HepG2 (cell line): Measurements from ENCODE around the gene LHPP. TPM values are rescaled to one million over a fixed set of nuclear protein-coding genes. Genes with fewer than 3 reads are reported as not detected.

Source experiments
- ATAC-seq: fragments of 200-7000 bp; cut with Tn5 transposase; 3 replicates; pipeline ENCODE4 v1.9.1; 2020; ENCODE audit warnings: mild to moderate bottlenecking, moderate library complexity
- BruUV-seq: library from RNA; stranded (reverse); fragments of 400-500 nt; replicated peaks from 2 replicates; lab custom pipeline; 2021; lab: Mats Ljungman, UMichigan
- CTCF ChIA-PET: fragments of 300-600 bp; formaldehyde crosslinking; extraction: SDS; loops from one replicate; lab custom pipeline; 2021; ENCODE audit warnings: low total read pairs, inconsistent platforms, low intra/inter-chr PET ratio; lab: Yijun Ruan, JAX
- POLR2A ChIA-PET: fragments of 350-600 bp; sonication (Branson Sonifier 250); formaldehyde crosslinking; loops from one replicate; lab custom pipeline; 2020; ENCODE audit warnings: antibody characterized with exemption, inconsistent platforms; lab: Yijun Ruan, JAX
- DNase-seq: peaks from one replicate; pipeline ENCODE4 v3.0.0-alpha.2; 2015; ENCODE audit warnings: low spot score
- FAIRE-seq: peaks from 3 replicates; lab custom pipeline; 2011; peaks lifted over from hg19 to GRCh38; lab: Jason Lieb, UNC
- H2AFZ ChIP-seq: one replicate; pipeline ENCODE4 v1.6.1; 2011; ENCODE audit warnings: low read length, inconsistent platforms
- H3K27ac ChIP-seq: fragments of 300-600 bp; 3 replicates; pipeline ENCODE4 v1.8.0; 2011; ENCODE audit warnings: mixed run types, mild to moderate bottlenecking, mixed read lengths, low read length, inconsistent platforms; ENCODE audit not compliant: insufficient read depth; ENCODE audit errors: extremely low read length
- H3K27me3 ChIP-seq, 2 experiments: fragments of 200-600 bp in 1 of 2; 2 replicates in 1 of 2; 3 replicates in 1 of 2; pipeline versions ENCODE4 v1.6.0 to v1.8.0; 2011; ENCODE audit warnings: low read length in 2 of 2, mild to moderate bottlenecking in 2 of 2, moderate library complexity in 2 of 2, inconsistent platforms in 1 of 2; ENCODE audit not compliant: insufficient read depth in 2 of 2, control insufficient read depth in 1 of 2
- H3K36me3 ChIP-seq, 2 experiments: fragments of 200-600 bp in 1 of 2; replicated peaks in 1 of 2; 2 replicates in 1 of 2; 3 replicates in 1 of 2; pipeline versions ENCODE4 v1.5.1 to v1.8.0; 2011; ENCODE audit warnings: low read length in 2 of 2, inconsistent platforms in 1 of 2; ENCODE audit not compliant: insufficient read depth in 2 of 2, control insufficient read depth in 1 of 2
- H3K4me1 ChIP-seq: 2 replicates; pipeline ENCODE4 v1.5.1; 2012; ENCODE audit warnings: low read length, inconsistent platforms; ENCODE audit not compliant: insufficient read depth
- H3K4me2 ChIP-seq: 2 replicates; pipeline ENCODE4 v1.6.0; 2011; ENCODE audit warnings: low read depth, low read length, inconsistent platforms
- H3K4me3 ChIP-seq, 3 experiments: fragments of 200-600 bp in 1 of 3; sonication (generic), shearing (Covaris generic) in 1 of 3; replicated peaks in 1 of 3; 2 replicates each; pipeline ENCODE4 v1.5.1; 2011 to 2016; ENCODE audit warnings: low read length in 3 of 3, inconsistent platforms in 2 of 3, low read depth in 2 of 3, mild to moderate bottlenecking in 2 of 3, control low read depth in 1 of 3, mixed read lengths in 1 of 3; ENCODE audit not compliant: insufficient read depth in 1 of 3
- H3K79me2 ChIP-seq: one replicate; pipeline ENCODE4 v1.6.1; 2011; ENCODE audit warnings: low read length, inconsistent platforms; ENCODE audit not compliant: insufficient read depth
- H3K9ac ChIP-seq: 2 replicates; pipeline ENCODE4 v1.6.0; 2011; ENCODE audit warnings: mild to moderate bottlenecking, low read depth, low read length, inconsistent platforms; ENCODE audit not compliant: insufficient read depth
- H3K9me3 ChIP-seq: 2 replicates; pipeline ENCODE4 v1.5.1; 2012; ENCODE audit warnings: mild to moderate bottlenecking, low read length
- H4K20me1 ChIP-seq: 2 replicates; pipeline ENCODE4 v1.6.0; 2011; ENCODE audit warnings: inconsistent platforms, mild to moderate bottlenecking, low read length, moderate library complexity; ENCODE audit not compliant: insufficient read depth
- ATF1 ChIP-seq: IDR thresholded peaks from 2 replicates; pipeline ENCODE4 v1.6.1; 2016; ENCODE audit warnings: mild to moderate bottlenecking, control low read depth
- ZNF672 ChIP-seq: sonication (generic); formaldehyde crosslinking; IDR thresholded peaks from 2 replicates; pipeline ENCODE4 v1.8.1; 2022; ENCODE audit warnings: missing genetic modification reagents
- WGBS: methylation state at CpG from one replicate; pipeline ENCODE4 v1.1.6; 2017; ENCODE audit warnings: low lambda C conversion rate; 5-methylcytosine and 5-hydroxymethylcytosine counted together
- in situ Hi-C: cut with HindIII; loops from 2 replicates; pipeline ENCODE4 v1.10.0; 2017; ENCODE audit warnings: low pct_unique_long_range_greater_than_20kb; ENCODE audit not compliant: extremely low pct_ligation_motif_present
- intact Hi-C: fragments of 100-400 bp; cut with micrococcal nuclease; formaldehyde crosslinking; loops from one replicate; pipeline ENCODE4 v1.10.0; 2022; ENCODE audit not compliant: unreplicated experiment
- polyA plus RNA-seq, 8 experiments: library from polyadenylated mRNA; depleted of rRNA in 3 of 8; stranded (reverse) in 7 of 8; unstranded in 1 of 8; fragments of >200 nt; fragmentation: Illumina TruSeq in 4 of 8; extraction: Trizol in 4 of 8; gene quantifications; 2 replicates each; pipeline versions ENCODE4 v1.2.1 to v1.2.3, GENCODE V29; 2011 to 2016; ENCODE audit warnings: low read depth in 4 of 8, missing spikeins in 1 of 8, mixed read lengths in 1 of 8; ENCODE audit not compliant: insufficient read depth in 1 of 8
- total RNA-seq, 5 experiments: library from RNA; depleted of rRNA; stranded (reverse); fragments of >200 nt; fragmentation: Illumina TruSeq; extraction: Trizol; gene quantifications; 2 replicates each; pipeline ENCODE4 v1.2.3, GENCODE V29; 2016; ENCODE audit warnings: low read depth in 1 of 5

LHPP gene
- total and polyA plus RNA-seq, 2 of the 13 experiments (the other 11 are each of a cell fraction or from before 2014, with no cell fraction given): 5.2 to 13.1 TPM

DNA sequence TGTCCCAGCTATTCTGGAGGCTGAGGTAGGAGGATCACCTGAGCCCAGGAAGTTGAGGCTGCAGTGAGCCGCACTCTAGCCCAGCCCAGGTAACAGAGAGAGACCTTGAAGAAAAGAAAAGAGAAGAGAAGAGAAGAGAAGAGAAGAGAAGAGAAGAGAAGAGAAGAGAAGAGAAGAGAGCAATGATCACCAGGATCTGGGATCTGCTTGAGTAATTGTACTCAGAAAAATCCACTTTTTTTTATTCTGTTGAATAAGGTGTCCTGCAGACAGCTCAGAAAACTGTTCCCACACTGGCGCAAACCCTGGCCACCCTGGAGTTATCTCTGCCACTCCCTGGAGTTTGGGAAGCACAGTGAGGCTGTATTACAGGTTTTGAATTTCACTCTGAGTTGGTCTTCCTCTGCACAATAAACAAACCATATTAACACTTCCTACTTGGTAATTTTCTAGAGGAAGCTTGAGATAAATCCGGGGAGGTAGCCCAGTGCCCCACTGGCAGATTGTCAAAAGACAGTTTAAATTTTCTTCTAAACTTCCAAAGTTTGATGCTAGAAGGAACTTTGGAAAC lies 33.3 kb upstream of the LHPP start:
- no peak for FAIRE-seq
- H3K4me1 ChIP-seq: peaks cover 9% of the 10 kb centered on the region
- H3K36me3 ChIP-seq: no peaks in the 10 kb centered on the region
- no peak for DNase-seq
- CTCF ChIA-PET: no interaction called here
- BruUV-seq: no TSS peak
- in situ Hi-C loops: no loop called here
- no peak overlapping the region for H3K4me2 ChIP-seq
- 41% methylated on average over 3 of the region's 3 CpGs for WGBS
- ATAC-seq: no peak
- H3K4me3 ChIP-seq: no peak overlapping the region
- intact Hi-C loops: no loop called here
- no peak overlapping the region for H2AFZ ChIP-seq
- H3K9ac ChIP-seq: no peak overlapping the region
- H3K27me3 ChIP-seq: peaks cover 0 to 21% of the 10 kb centered on the region in 2 experiments; a peak in 2 of 5 replicates
- POLR2A ChIA-PET: interaction anchor here (3.8 kb wide), 1 partner anchor 9 kb away, joined by 9 read pairs; the partner anchor contains the start of gene OAT
- no peaks in the 10 kb centered on the region for H3K9me3 ChIP-seq
- no peaks in the 10 kb centered on the region for H4K20me1 ChIP-seq
- H3K79me2 ChIP-seq: no peaks in the 10 kb centered on the region
- TF ChIP-seq ZNF672: no peak
- H3K27ac ChIP-seq: no peak overlapping the region

DNA sequence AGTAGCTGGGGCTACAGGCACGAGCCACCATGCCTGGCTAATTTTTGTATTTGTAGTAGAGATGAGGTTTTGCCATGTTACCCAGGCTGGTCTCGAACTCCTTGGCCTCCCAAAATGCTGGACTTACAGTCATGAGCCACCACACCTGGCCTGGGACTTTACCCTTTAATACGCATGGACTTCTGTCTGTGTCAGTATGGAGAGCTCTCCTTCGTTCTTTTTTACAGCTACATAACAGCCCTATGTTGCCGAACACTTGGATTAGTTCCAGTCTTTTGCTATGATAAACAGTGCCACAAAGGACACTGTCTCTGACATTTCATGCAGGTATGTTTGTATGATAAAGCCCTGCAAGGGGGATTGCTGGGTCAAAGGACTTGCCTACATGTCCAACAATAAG lies 32.0 kb upstream of the LHPP start:
- Histone ChIP-seq H3K4me1 (peaks cover 14% of the 10 kb centered on the region), H3K27ac (no peak overlapping the region), H3K27me3 (peaks cover 0 to 11% of the 10 kb centered on the region in 2 experiments; a peak in 2 of 5 replicates), H3K79me2 (no peaks in the 10 kb centered on the region), H3K36me3 (no peaks in the 10 kb centered on the region), H3K4me2 (peak overlapping the region; percentile 5; the same call in 1 of the 2 replicates), H3K9me3 (no peaks in the 10 kb centered on the region), H4K20me1 (no peaks in the 10 kb centered on the region)
- intact Hi-C loops (no loop called here), in situ Hi-C loops (no loop called here)
- POLR2A ChIA-PET: interaction anchor here (3.8 kb wide), 1 partner anchor 11 kb away, joined by 9 read pairs; the partner anchor contains the start of gene OAT
- BruUV-seq: no TSS peak
- peak; percentile 44 for DNase-seq
- CTCF ChIA-PET: no interaction called here
- FAIRE-seq: no peak
- 1% methylated on average over 5 of the region's 5 CpGs for WGBS
- TF ChIP-seq ATF1: no peak
- TF ChIP-seq, all 625 proteins: peak for 0
- no peak overlapping the region for H2AFZ ChIP-seq
- no peak overlapping the region for H3K9ac ChIP-seq
- peak; percentile 29; the same call in 1 of the 3 replicates for ATAC-seq
- H3K4me3 ChIP-seq: no peak overlapping the region
